ENCODE measurements around the gene NFIB.

GRCh38 chr9:14296495-14297113 is 17.3 kb downstream of the NFIB start:
- TF ChIP-seq EZH2 (IDR thresholded peaks at IDR 0.05; ENCODE audit: insufficient read depth, poor library complexity, severe bottlenecking) (no peak), EZH2phosphoT487 (IDR thresholded peaks at IDR 0.05; ENCODE audit: insufficient read depth, low read depth) (no peak)

Data from GM23248 (cell line).